ENCODE data around the gene YTHDF1.

YTHDF1 gene

GRCh38 chr20:63216041-63216848 is at the start of gene YTHDF1:
TSS of gene YTHDF1 (minus strand) at chr20:63216131. CDS start at chr20:63215892, 239 bp downstream.
- peaks cover 32% of the 10 kb centered on the region for H3K36me3 Mint-ChIP-seq
- H3K9me3 Mint-ChIP-seq, result no peaks in the 10 kb centered on the region
- CTCF ChIA-PET, result interaction anchor here (5.3 kb wide), 1 partner anchor 8 kb away, joined by 34 read pairs; no protein-coding TSS in a partner anchor
- H3K27ac Mint-ChIP-seq, result peak within 1 kb of the TSS; percentile 89
- H3K4me3 Mint-ChIP-seq, result peak within 1 kb of the TSS; percentile 86
- peaks cover 43% of the 10 kb centered on the region for H3K4me1 Mint-ChIP-seq
- peaks cover 26% of the 10 kb centered on the region for H3K27me3 Mint-ChIP-seq
- DNase-seq, result peak; percentile 96

DNA sequence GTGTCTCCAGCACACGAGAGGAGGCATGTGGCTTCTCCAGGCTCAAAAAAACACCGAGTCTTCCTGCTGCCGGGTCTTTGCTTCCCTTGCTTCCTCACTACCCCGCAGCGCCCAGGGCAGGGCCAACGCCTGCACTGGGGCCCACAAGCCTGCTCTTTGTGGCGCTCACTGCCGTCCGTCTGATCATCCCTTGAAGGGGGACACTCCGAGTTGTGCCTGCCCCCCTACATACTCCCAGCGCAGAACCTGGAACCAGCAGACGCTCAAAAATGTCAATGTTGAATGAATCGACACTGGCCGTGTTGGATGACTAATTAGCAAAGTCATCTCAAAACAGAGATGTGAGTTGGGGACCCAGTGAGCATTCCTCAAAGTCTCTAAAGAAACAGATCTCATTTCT is 48.6 kb upstream of the YTHDF1 start:
- no peaks in the 10 kb centered on the region for H3K9me3 Mint-ChIP-seq
- no peak for DNase-seq

GRCh38 chr20:63264000-63264399 is 48.1 kb upstream of the YTHDF1 start:
- peaks cover 11% of the 10 kb centered on the region for H3K4me1 Mint-ChIP-seq
- H3K4me3 Mint-ChIP-seq, result no peak overlapping the region
- H3K27me3 Mint-ChIP-seq, result peaks cover 69% of the 10 kb centered on the region
- H3K27ac Mint-ChIP-seq, result peak overlapping the region; percentile 55
- CTCF ChIA-PET, result interaction anchor here (2.8 kb wide), 1 partner anchor 41 kb away, joined by 10 read pairs; no protein-coding TSS in a partner anchor
- no peaks in the 10 kb centered on the region for H3K36me3 Mint-ChIP-seq
- no peaks in the 10 kb centered on the region for H3K9me3 Mint-ChIP-seq
- DNase-seq, result no peak

More for the DNA sequence above, 48.6 kb upstream of the YTHDF1 start:
- H3K4me1 Mint-ChIP-seq, result peaks cover 11% of the 10 kb centered on the region
- H3K27me3 Mint-ChIP-seq, result peaks cover 64% of the 10 kb centered on the region
- H3K27ac Mint-ChIP-seq, result no peak overlapping the region
- no peaks in the 10 kb centered on the region for H3K36me3 Mint-ChIP-seq
- H3K4me3 Mint-ChIP-seq, result no peak overlapping the region
- CTCF ChIA-PET, result interaction anchor here (2.8 kb wide), 1 partner anchor 42 kb away, joined by 10 read pairs; no protein-coding TSS in a partner anchor

- Mint-ChIP-seq H3K4me3 (no peak overlapping the region), H3K4me1 (peaks cover 11% of the 10 kb centered on the region), H3K27ac (no peak overlapping the region), H3K9me3 (no peaks in the 10 kb centered on the region), H3K27me3 (peaks cover 67% of the 10 kb centered on the region), H3K36me3 (no peaks in the 10 kb centered on the region)
- CTCF ChIA-PET, result no interaction called here
- DNase-seq, result no peak
These were observed 46.9 kb upstream of the YTHDF1 start for GRCh38 chr20:63262836-63263235.

DNA sequence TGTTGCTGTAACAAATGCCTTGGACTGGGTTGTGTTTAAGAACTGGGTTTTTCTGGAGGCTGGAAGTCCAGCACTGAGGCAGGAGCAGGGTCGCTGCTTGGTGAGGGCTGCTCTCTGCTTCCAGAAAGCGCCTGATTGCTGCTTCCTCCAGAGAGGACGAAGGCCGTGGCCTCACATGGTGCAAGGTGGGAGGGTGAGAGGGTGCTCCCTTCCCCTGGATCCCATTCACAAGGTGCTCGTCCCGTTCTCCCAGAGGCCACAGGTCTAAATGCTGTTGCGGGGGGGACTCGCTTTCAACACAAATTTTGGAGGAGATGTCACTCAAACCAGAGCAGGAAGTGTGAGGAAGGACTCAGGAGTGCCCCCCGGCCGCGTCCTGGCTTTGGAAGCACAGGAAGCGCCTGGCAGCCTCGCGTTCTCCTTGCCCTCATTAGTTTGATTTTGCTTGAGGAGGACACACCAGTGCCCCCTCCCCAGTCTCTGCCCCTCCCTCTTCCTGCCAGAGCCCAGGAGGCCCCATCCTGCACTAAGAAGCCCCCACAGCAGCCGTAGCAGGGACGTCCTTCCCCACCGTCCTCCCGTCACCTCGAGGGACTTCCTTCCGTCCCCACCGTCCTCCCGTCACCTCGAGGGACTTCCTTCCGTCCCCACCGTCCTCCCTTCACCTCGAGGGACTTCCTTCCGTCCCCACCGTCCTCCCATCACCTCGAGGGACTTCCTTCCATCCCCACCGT is 46.0 kb upstream of the YTHDF1 start:
- Mint-ChIP-seq H3K27ac (no peak overlapping the region), H3K4me1 (peaks cover 11% of the 10 kb centered on the region), H3K27me3 (peaks cover 70% of the 10 kb centered on the region), H3K9me3 (no peaks in the 10 kb centered on the region), H3K4me3 (no peak overlapping the region), H3K36me3 (no peaks in the 10 kb centered on the region)
- DNase-seq, result no peak
- CTCF ChIA-PET, result no interaction called here

- CTCF ChIA-PET, result no interaction called here
- no peaks in the 10 kb centered on the region for H3K36me3 Mint-ChIP-seq
- H3K4me1 Mint-ChIP-seq, result peaks cover 11% of the 10 kb centered on the region
- H3K27ac Mint-ChIP-seq, result no peak overlapping the region
- DNase-seq, result no peak
- no peak overlapping the region for H3K4me3 Mint-ChIP-seq
- no peaks in the 10 kb centered on the region for H3K9me3 Mint-ChIP-seq
- peaks cover 76% of the 10 kb centered on the region for H3K27me3 Mint-ChIP-seq
These were observed 45.3 kb upstream of the YTHDF1 start for GRCh38 chr20:63261060-63261794.

DNA sequence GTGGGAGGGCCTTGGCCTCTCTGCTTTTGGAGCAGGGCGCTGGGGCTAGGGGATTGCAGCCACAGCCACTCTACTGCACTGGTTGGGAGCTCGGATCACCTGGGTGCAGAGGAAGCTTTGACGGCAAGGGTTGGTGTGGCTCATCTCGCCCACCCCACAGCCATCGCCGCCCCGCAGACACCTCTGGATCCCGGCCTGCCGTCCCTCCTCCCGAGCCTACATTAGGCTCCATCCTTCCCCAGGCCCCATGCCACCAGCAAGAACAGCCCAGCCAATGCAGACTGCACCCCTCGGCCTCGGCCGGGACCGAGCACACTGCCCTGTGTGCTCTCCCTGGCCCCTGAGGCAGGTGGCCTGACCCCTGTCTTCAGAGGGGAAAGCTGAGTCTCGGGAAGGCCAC is 44.6 kb upstream of the YTHDF1 start:
- Mint-ChIP-seq H3K36me3 (no peaks in the 10 kb centered on the region), H3K9me3 (no peaks in the 10 kb centered on the region), H3K4me3 (no peak overlapping the region), H3K27me3 (peaks cover 80% of the 10 kb centered on the region), H3K27ac (no peak overlapping the region), H3K4me1 (peaks cover 11% of the 10 kb centered on the region)
- CTCF ChIA-PET, result no interaction called here
- DNase-seq, result no peak

- Mint-ChIP-seq H3K36me3 (no peaks in the 10 kb centered on the region), H3K27ac (no peak overlapping the region), H3K27me3 (peaks cover 82% of the 10 kb centered on the region), H3K4me1 (peaks cover 11% of the 10 kb centered on the region), H3K9me3 (no peaks in the 10 kb centered on the region), H3K4me3 (no peak overlapping the region)
- DNase-seq, result no peak
- CTCF ChIA-PET, result no interaction called here
These were observed 44.0 kb upstream of the YTHDF1 start for GRCh38 chr20:63259734-63260460.

- no peaks in the 10 kb centered on the region for H3K36me3 Mint-ChIP-seq
- H3K4me1 Mint-ChIP-seq, result peaks cover 11% of the 10 kb centered on the region
- no peaks in the 10 kb centered on the region for H3K9me3 Mint-ChIP-seq
- H3K27me3 Mint-ChIP-seq, result peaks cover 79% of the 10 kb centered on the region
- no peak for DNase-seq
- H3K27ac Mint-ChIP-seq, result no peak overlapping the region
- CTCF ChIA-PET, result no interaction called here
- no peak overlapping the region for H3K4me3 Mint-ChIP-seq
These were observed 42.9 kb upstream of the YTHDF1 start for GRCh38 chr20:63258781-63259180.

DNA sequence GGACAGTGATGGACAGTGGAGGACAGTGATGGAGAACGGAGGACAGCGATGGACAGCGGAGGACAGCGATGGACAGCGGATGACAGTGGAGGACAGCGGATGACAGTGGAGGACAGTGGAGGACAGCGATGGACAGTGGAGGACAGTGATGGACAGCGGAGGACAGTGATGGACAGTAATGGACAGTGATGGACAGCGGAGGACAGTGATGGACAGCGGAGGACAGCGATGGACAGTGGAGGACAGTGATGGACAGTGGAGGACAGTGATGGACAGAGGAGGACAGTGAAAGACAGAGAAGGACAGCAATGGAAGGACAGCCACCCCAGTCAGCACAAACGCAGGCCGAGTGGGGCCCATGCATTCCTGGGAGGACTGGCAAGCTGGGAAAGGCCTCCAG is 41.7 kb upstream of the YTHDF1 start:
- CTCF ChIA-PET, result no interaction called here
- no peaks in the 10 kb centered on the region for H3K36me3 Mint-ChIP-seq
- peaks cover 84% of the 10 kb centered on the region for H3K27me3 Mint-ChIP-seq

GRCh38 chr20:63256954-63257353 is 41.0 kb upstream of the YTHDF1 start:
- Mint-ChIP-seq H3K27me3 (peaks cover 84% of the 10 kb centered on the region), H3K27ac (no peak overlapping the region)

More for the DNA sequence above, 41.7 kb upstream of the YTHDF1 start:
- no peaks in the 10 kb centered on the region for H3K9me3 Mint-ChIP-seq
- DNase-seq, result no peak
- no peak overlapping the region for H3K27ac Mint-ChIP-seq
- H3K4me3 Mint-ChIP-seq, result no peak overlapping the region
- H3K4me1 Mint-ChIP-seq, result peaks cover 8% of the 10 kb centered on the region

GRCh38 chr20:63255931-63256704 is 40.2 kb upstream of the YTHDF1 start:
- no peaks in the 10 kb centered on the region for H3K9me3 Mint-ChIP-seq
- no peak for DNase-seq
- CTCF ChIA-PET, result no interaction called here
- H3K36me3 Mint-ChIP-seq, result no peaks in the 10 kb centered on the region
- H3K4me3 Mint-ChIP-seq, result no peak overlapping the region
- H3K4me1 Mint-ChIP-seq, result no peaks in the 10 kb centered on the region
- peaks cover 88% of the 10 kb centered on the region for H3K27me3 Mint-ChIP-seq
- no peak overlapping the region for H3K27ac Mint-ChIP-seq

More at GRCh38 chr20:63256954-63257353, 41.0 kb upstream of the YTHDF1 start:
- DNase-seq, result no peak
- peaks cover 3% of the 10 kb centered on the region for H3K4me1 Mint-ChIP-seq
- CTCF ChIA-PET, result no interaction called here
- no peak overlapping the region for H3K4me3 Mint-ChIP-seq
- no peaks in the 10 kb centered on the region for H3K9me3 Mint-ChIP-seq
- H3K36me3 Mint-ChIP-seq, result no peaks in the 10 kb centered on the region
